H1 (cell line): Measurements from ENCODE around the gene ACAP1. TPM values are rescaled to one million over a fixed set of nuclear protein-coding genes. Genes with fewer than 3 reads are reported as not detected.

Source experiments
- CTCF ChIA-PET: fragments of 300-600 bp; sonication (Branson Sonifier 250); formaldehyde crosslinking; loops from one replicate; lab custom pipeline; 2021; ENCODE audit not compliant: partially characterized antibody; lab: Charles Lee
- POLR2A ChIA-PET: fragments of 300-600 bp; sonication (Branson Sonifier 250); formaldehyde crosslinking; loops from one replicate; lab custom pipeline; 2021; ENCODE audit warnings: inconsistent platforms; ENCODE audit not compliant: partially characterized antibody; lab: Charles Lee
- DNase-seq, 2 experiments: peaks; one replicate each; pipeline versions ENCODE4 v3.0.0 to v3.0.0-alpha.2; 2010 to 2022; ENCODE audit warnings: low spot score in 2 of 2, low read depth in 1 of 2, mixed read lengths in 1 of 2
- FAIRE-seq: peaks from 2 replicates; lab custom pipeline; 2011; peaks lifted over from hg19 to GRCh38; lab: Jason Lieb, UNC
- H2AFZ ChIP-seq: 2 replicates; pipeline ENCODE4 v1.8.1; 2012; ENCODE audit warnings: low read length, inconsistent platforms
- H2AK5ac ChIP-seq: 2 replicates; pipeline ENCODE4 v1.6.1; 2013; ENCODE audit warnings: low read depth, low read length
- H2BK120ac ChIP-seq: replicated peaks from 2 replicates; pipeline ENCODE3; 2013; ENCODE audit warnings: low read depth, low read length, inconsistent platforms
- H2BK12ac ChIP-seq: 2 replicates; pipeline ENCODE4 v1.6.1; 2013; ENCODE audit warnings: low read depth, low read length
- H2BK15ac ChIP-seq: 2 replicates; pipeline ENCODE4 v1.6.1; 2013; ENCODE audit warnings: low read length
- H2BK20ac ChIP-seq: 2 replicates; pipeline ENCODE4 v1.6.1; 2013; ENCODE audit warnings: low read length
- H2BK5ac ChIP-seq: 2 replicates; pipeline ENCODE4 v1.6.1; 2013; ENCODE audit warnings: low read depth, low read length
- H3K14ac ChIP-seq: 2 replicates; pipeline ENCODE4 v1.6.1; 2013; ENCODE audit warnings: inconsistent platforms; ENCODE audit not compliant: insufficient read length
- H3K18ac ChIP-seq: 2 replicates; pipeline ENCODE4 v1.6.1; 2013; ENCODE audit warnings: low read length; ENCODE audit errors: extremely low read depth
- H3K23ac ChIP-seq: 2 replicates; pipeline ENCODE4 v1.6.1; 2013; ENCODE audit warnings: inconsistent platforms; ENCODE audit not compliant: insufficient read length
- H3K23me2 ChIP-seq: 2 replicates; pipeline ENCODE4 v1.6.1; 2013; ENCODE audit warnings: low read depth, low read length
- H3K27ac ChIP-seq: 2 replicates; pipeline ENCODE4 v1.6.1; 2011; ENCODE audit warnings: low read depth, low read length, inconsistent platforms
- H3K27me3 ChIP-seq, 4 experiments: replicated peaks in 1 of 4; 1 replicate in 1 of 4; 2 replicates in 3 of 4; pipeline versions ENCODE4 v1.6.1 to v1.8.1; 2011 to 2013; ENCODE audit warnings: low read length in 3 of 4, mild to moderate bottlenecking in 3 of 4, inconsistent platforms in 2 of 4, mixed read lengths in 2 of 4, moderate library complexity in 1 of 4; ENCODE audit not compliant: control insufficient read depth in 3 of 4, insufficient read depth in 3 of 4; ENCODE audit errors: extremely low read depth in 1 of 4
- H3K36me3 ChIP-seq, 4 experiments: 2 replicates each; pipeline versions ENCODE4 v1.6.1 to v1.8.1; 2011 to 2013; ENCODE audit warnings: mild to moderate bottlenecking in 4 of 4, low read length in 3 of 4, moderate library complexity in 2 of 4, control low read depth in 1 of 4, inconsistent platforms in 1 of 4; ENCODE audit not compliant: insufficient read depth in 4 of 4, control insufficient read depth in 2 of 4
- H3K4ac ChIP-seq: replicated peaks from 2 replicates; pipeline ENCODE3; 2013; ENCODE audit warnings: low read length, low read depth, mixed read lengths, inconsistent platforms; ENCODE audit not compliant: insufficient read length
- H3K4me1 ChIP-seq, 4 experiments: replicated peaks in 1 of 4; 1 replicate in 1 of 4; 2 replicates in 3 of 4; pipeline versions ENCODE4 v1.6.1 to v1.8.1; 2011 to 2013; ENCODE audit warnings: low read length in 3 of 4, inconsistent platforms in 2 of 4, mixed read lengths in 1 of 4; ENCODE audit not compliant: insufficient read depth in 4 of 4, control insufficient read depth in 3 of 4
- H3K4me2 ChIP-seq, 2 experiments: 2 replicates each; pipeline versions ENCODE4 v1.6.1 to v1.8.1; 2011 to 2013; ENCODE audit warnings: low read depth in 2 of 2, low read length in 2 of 2, control low read depth in 1 of 2, inconsistent platforms in 1 of 2, mild to moderate bottlenecking in 1 of 2; ENCODE audit not compliant: insufficient read depth in 1 of 2
- H3K4me3 ChIP-seq, 4 experiments: fragments of 200-600, 300-600 bp in 1 of 4; sonication (generic), shearing (Covaris generic), sonication (Bioruptor Twin) in 1 of 4; 2 replicates each; pipeline versions ENCODE4 v1.5.1 to v1.8.1; 2011 to 2016; ENCODE audit warnings: low read length in 4 of 4, low read depth in 3 of 4, control low read depth in 2 of 4, inconsistent platforms in 2 of 4, mild to moderate bottlenecking in 2 of 4, mixed read lengths in 1 of 4, moderate library complexity in 1 of 4; ENCODE audit not compliant: insufficient read depth in 2 of 4; ENCODE audit errors: extremely low read depth in 1 of 4
- H3K56ac ChIP-seq: replicated peaks from 2 replicates; pipeline ENCODE3; 2013; ENCODE audit warnings: low read depth, mild to moderate bottlenecking, mixed read lengths, low read length, inconsistent platforms; ENCODE audit not compliant: insufficient read length
- H3K79me1 ChIP-seq: 2 replicates; pipeline ENCODE4 v1.6.1; 2013; ENCODE audit warnings: low read depth, low read length, control low read depth
- H3K79me2 ChIP-seq, 2 experiments: 2 replicates each; pipeline versions ENCODE4 v1.6.1 to v1.8.1; 2012 to 2013; ENCODE audit warnings: low read length in 2 of 2, mild to moderate bottlenecking in 2 of 2, inconsistent platforms in 1 of 2; ENCODE audit not compliant: insufficient read depth in 2 of 2, control insufficient read depth in 1 of 2
- H3K9ac ChIP-seq, 4 experiments: replicated peaks in 1 of 4; 1 replicate in 1 of 4; 2 replicates in 3 of 4; pipeline versions ENCODE4 v1.6.1 to v1.8.1; 2011 to 2013; ENCODE audit warnings: low read depth in 3 of 4, low read length in 3 of 4, control low read depth in 2 of 4, mild to moderate bottlenecking in 2 of 4, moderate library complexity in 2 of 4, inconsistent platforms in 1 of 4; ENCODE audit errors: extremely low read depth in 1 of 4
- H3K9me3 ChIP-seq, 2 experiments: 2 replicates each; pipeline versions ENCODE4 v1.6.1 to v1.8.1; 2012 to 2013; ENCODE audit warnings: mild to moderate bottlenecking in 2 of 2, moderate library complexity in 2 of 2, control low read depth in 1 of 2, inconsistent platforms in 1 of 2, low read depth in 1 of 2, low read length in 1 of 2, mixed read lengths in 1 of 2; ENCODE audit not compliant: insufficient read depth in 2 of 2
- H4K20me1 ChIP-seq, 2 experiments: replicated peaks in 1 of 2; 2 replicates each; pipeline versions ENCODE3 to v1.8.1; 2011 to 2013; ENCODE audit warnings: inconsistent platforms in 2 of 2, low read length in 2 of 2, mild to moderate bottlenecking in 1 of 2; ENCODE audit not compliant: insufficient read depth in 2 of 2, control insufficient read depth in 1 of 2
- H4K5ac ChIP-seq: 2 replicates; pipeline ENCODE4 v1.6.1; 2013; ENCODE audit warnings: low read length, low read depth, mixed read lengths, inconsistent platforms; ENCODE audit not compliant: insufficient read length
- H4K8ac ChIP-seq: 2 replicates; pipeline ENCODE4 v1.8.0; 2013; ENCODE audit warnings: mild to moderate bottlenecking, moderate library complexity, low read length, inconsistent platforms; ENCODE audit not compliant: insufficient read depth; ENCODE audit errors: extremely low read depth
- H4K91ac ChIP-seq: replicated peaks from 2 replicates; pipeline ENCODE3; 2013; ENCODE audit warnings: low read length, mixed read lengths, inconsistent platforms; ENCODE audit not compliant: insufficient read length
- BACH1 ChIP-seq: IDR thresholded peaks from 2 replicates; pipeline ENCODE4 v1.6.1; 2012; ENCODE audit warnings: low read length, improper control_type of control experiment
- BCL11A ChIP-seq, 2 experiments: IDR thresholded peaks; one replicate each; pipeline ENCODE4 v1.6.1; 2011; ENCODE audit warnings: low read depth in 2 of 2, low read length in 2 of 2, mild to moderate bottlenecking in 2 of 2
- EP300 ChIP-seq, 2 experiments: IDR thresholded peaks; 1 replicate in 1 of 2; 2 replicates in 1 of 2; pipeline ENCODE4 v1.6.1; 2011 to 2012; ENCODE audit warnings: low read depth in 2 of 2, low read length in 2 of 2, mild to moderate bottlenecking in 2 of 2, borderline replicate concordance in 1 of 2, inconsistent platforms in 1 of 2, moderate library complexity in 1 of 2
- GTF2F1 ChIP-seq: IDR thresholded peaks from 2 replicates; pipeline ENCODE4 v1.6.1; 2012; ENCODE audit warnings: low read depth, low read length, improper control_type of control experiment, borderline replicate concordance
- POLR2AphosphoS5 ChIP-seq: IDR thresholded peaks from 2 replicates; pipeline ENCODE4 v1.6.1; 2011; ENCODE audit warnings: low read depth, low read length
- RBBP5 ChIP-seq: IDR thresholded peaks from 2 replicates; pipeline ENCODE4 v1.7.1; 2012; ENCODE audit warnings: low read depth, mild to moderate bottlenecking, inconsistent platforms, low read length, moderate library complexity, borderline replicate concordance
- RNF2 ChIP-seq: fragments of 200-900, 300-1000 bp; sonication (generic); IDR thresholded peaks from 2 replicates; pipeline ENCODE4 v1.7.1; 2016; ENCODE audit warnings: borderline replicate concordance, low read depth, mild to moderate bottlenecking, antibody characterized with exemption, low read length; ENCODE audit not compliant: poor library complexity, severe bottlenecking; ENCODE audit errors: missing control alignments
- TAF7 ChIP-seq: optimal IDR thresholded peaks from 2 replicates; pipeline ENCODE3; 2011; ENCODE audit warnings: low read depth, mild to moderate bottlenecking, inconsistent platforms, low read length, moderate library complexity, borderline replicate concordance
- ZNF274 ChIP-seq: IDR thresholded peaks from 2 replicates; pipeline ENCODE4 v1.7.0; 2012; ENCODE audit warnings: low read length, borderline replicate concordance; ENCODE audit errors: extremely low read depth
- WGBS, 2 experiments: shearing (Covaris generic) in 1 of 2; methylation state at CpG; one replicate each; pipeline versions ENCODE4 v1.1.6 to v1.1.7; 2013 to 2015; ENCODE audit warnings: low lambda C conversion rate in 2 of 2, mixed read lengths in 2 of 2, inconsistent platforms in 1 of 2, low coverage in 1 of 2, missing lambda C conversion rate in 1 of 2; ENCODE audit not compliant: insufficient replicate concordance in 2 of 2, insufficient coverage in 1 of 2, insufficient read length in 1 of 2; ENCODE audit errors: extremely low coverage in 1 of 2, missing lambda C conversion rate in 1 of 2; 5-methylcytosine and 5-hydroxymethylcytosine counted together
- polyA plus RNA-seq, 7 experiments: library from polyadenylated mRNA; depleted of rRNA in 3 of 7; stranded (reverse) in 5 of 7; unstranded in 2 of 7; fragments of >200 nt in 5 of 7; fragments of 200-250 nt in 2 of 7; gene quantifications; 1 replicate in 5 of 7; 2 replicates in 1 of 7; 4 replicates in 1 of 7; pipeline versions ENCODE4 v1.2.1 to v1.2.3, GENCODE V29; 2011 to 2013; ENCODE audit warnings: missing spikeins in 2 of 7, mixed read lengths in 2 of 7
- total RNA-seq: library from RNA; stranded (reverse); fragmentation: NEBNext Ultra II Directional; extraction: Animal tissue kit (Norgen Biotek cat#: 25700); gene quantifications from 2 replicates; pipeline ENCODE4 v1.2.1, GENCODE V29; 2021

The ACAP1 gene
- total and polyA plus RNA-seq, 2 of the 8 experiments (the other 6 are each of a cell fraction or from before 2014, with no cell fraction given) = 11.9 to 45.1 TPM

DNA sequence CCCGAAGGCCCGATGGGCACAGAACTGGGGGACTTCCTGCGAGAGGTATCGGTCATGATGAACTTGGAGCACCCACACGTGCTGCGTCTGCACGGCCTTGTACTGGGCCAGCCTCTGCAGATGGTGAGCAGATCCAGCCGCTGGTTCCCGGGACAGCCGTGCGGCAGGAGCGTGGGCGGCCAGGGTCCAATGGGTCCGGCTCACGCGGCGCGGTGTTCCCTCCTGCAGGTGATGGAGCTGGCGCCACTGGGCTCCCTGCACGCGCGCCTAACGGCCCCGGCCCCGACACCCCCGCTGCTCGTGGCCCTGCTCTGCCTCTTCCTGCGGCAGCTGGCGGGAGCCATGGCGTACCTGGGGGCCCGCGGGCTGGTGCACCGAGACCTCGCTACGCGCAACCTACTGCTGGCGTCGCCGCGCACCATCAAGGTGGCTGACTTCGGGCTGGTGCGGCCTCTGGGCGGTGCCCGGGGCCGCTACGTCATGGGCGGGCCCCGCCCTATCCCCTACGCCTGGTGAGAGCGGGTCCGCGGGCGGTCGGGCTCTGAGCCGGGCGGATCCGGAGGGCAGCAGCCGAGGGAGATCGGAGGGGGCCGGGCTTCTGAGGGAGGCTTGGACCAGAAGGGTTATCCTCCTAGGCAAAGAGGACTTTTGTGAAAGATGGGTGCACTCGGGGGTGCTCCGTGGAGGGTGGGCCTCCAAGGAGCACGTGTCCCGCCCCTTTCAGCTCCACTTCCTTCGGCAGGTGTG, 47.6 kb downstream of the ACAP1 start:
- Histone ChIP-seq H2BK5ac (no peak overlapping the region; the same call in 1 of the 2 replicates), H3K27ac (no peak overlapping the region), H3K9ac (peak overlapping the region in 3 of 4 experiments; percentile 7 to 46 (median 29); a peak in 2 of 7 replicates), H4K91ac (peak overlapping the region; percentile 22), H3K79me2 (no peaks in the 10 kb centered on the region), H4K5ac (no peak overlapping the region), H3K18ac (peak overlapping the region; percentile 90), H3K4me3 (peak overlapping the region; percentile 36 to 60 (median 46)), H2AK5ac (no peak overlapping the region), H3K23me2 (peaks cover 12% of the 10 kb centered on the region; the same call in 1 of the 2 replicates), H2AFZ (no peak overlapping the region), H2BK15ac (peak overlapping the region; percentile 96; the same call in 1 of the 2 replicates), H3K56ac (no peak overlapping the region), H3K14ac (no peak overlapping the region), H4K8ac (peak overlapping the region; percentile 45), H3K23ac (no peak overlapping the region), H4K20me1 (peaks cover 2 to 10% of the 10 kb centered on the region in 2 experiments), H2BK12ac (no peak overlapping the region), H3K4me2 (peak overlapping the region; percentile 78), H3K9me3 (peaks cover 0 to 7% of the 10 kb centered on the region in 2 experiments; a peak in 1 of 4 replicates), H3K27me3 (peaks cover 0 to 39% (median 29%) of the 10 kb centered on the region in 4 experiments; a peak in 6 of 7 replicates), H2BK20ac (no peak overlapping the region), H3K79me1 (peaks cover 3% of the 10 kb centered on the region; the same call in 1 of the 2 replicates), H3K36me3 (peaks cover 0 to 6% (median under 1%) of the 10 kb centered on the region in 4 experiments; a peak in 4 of 8 replicates), H3K4me1 (peaks cover 0 to 17% (median 10%) of the 10 kb centered on the region in 4 experiments; a peak in 6 of 7 replicates), H2BK120ac (no peak overlapping the region), H3K4ac (peak overlapping the region; percentile 27)
- DNase-seq (peak in 1 of 2 experiments; percentile 92), FAIRE-seq (no peak)
- ChIA-PET CTCF (interaction anchor here (0.7 to 4.0 kb wide), 10 partner anchors 9 to 176 kb away, joined by 3 to 21 read pairs (median 6); partner anchors contain the start of genes PLSCR3 and TMEM95), POLR2A (interaction anchor here (0.6 to 3.7 kb wide), 16 partner anchors 10 to 229 kb away, joined by 3 to 16 read pairs (median 4); partner anchors contain the start of genes PLSCR3, TMEM95 and ZBTB4)
- WGBS, 2 experiments = 20% methylated on average over 56 of the region's 65 CpGs; no CpG with 5 or more reads in 1 of the 2 experiments
- TF ChIP-seq TAF7 (no peak), BCL11A (IDR thresholded peaks at IDR 0.05; ENCODE audit: low read depth in 2 of 2, low read length in 2 of 2) (no peak), GTF2F1 (no peak), RBBP5 (0 out of 2 replicates have a peak, but pooled peaks have one; percentile 1), RNF2 (no peak), BACH1 (no peak), POLR2AphosphoS5 (peak; percentile 37), EP300 (IDR thresholded peaks at IDR 0.05; ENCODE audit: borderline replicate concordance in 1 of 2, low read depth in 2 of 2, low read length in 2 of 2) (no peak), ZNF274 (no peak)
